NOMO-1 (cell line): Measurements from ENCODE around the gene SESTD1.
"Not testable (repeated sequence)": the region's sequence is repeated elsewhere in the genome, so short reads cannot be mapped to it uniquely, and the experiment has no call there.

Experiments
- DNase-seq, 2 experiments: peaks; one replicate each; lab custom pipeline; 2025; ENCODE audit not compliant: unreplicated experiment in 2 of 2; lab: John Stamatoyannopoulos, UW

The SESTD1 gene

GRCh38 chr2:179268277-179268925, 3.8 kb upstream of the SESTD1 start:
- DNase-seq = peak; percentile 41 to 43

GRCh38 chr2:179266271-179266670, 1.6 kb upstream of the SESTD1 start:
- no peak for DNase-seq

- peak in 1 of 2 experiments; percentile 79 for DNase-seq
These were observed 464 bp upstream of the SESTD1 start for GRCh38 chr2:179265082-179265510.

GRCh38 chr2:179263446-179264367, 925 bp downstream of the SESTD1 start:
- DNase-seq = peak in 1 of 2 experiments; percentile 20

GRCh38 chr2:179263015-179263414, 1.6 kb downstream of the SESTD1 start:
- no peak for DNase-seq

GRCh38 chr2:179262077-179262660, 2.5 kb downstream of the SESTD1 start:
- DNase-seq = no peak

GRCh38 chr2:179261151-179261825, 3.3 kb downstream of the SESTD1 start:
- DNase-seq = no peak

GRCh38 chr2:179260224-179260623, 4.4 kb downstream of the SESTD1 start:
- no peak for DNase-seq

- no peak for DNase-seq
These were observed 9.5 kb downstream of the SESTD1 start for GRCh38 chr2:179255129-179255528.

- DNase-seq = no peak
These were observed 11.4 kb downstream of the SESTD1 start for GRCh38 chr2:179253226-179253625.

GRCh38 chr2:179252423-179252822, 12.2 kb downstream of the SESTD1 start:
- peak in 1 of 2 experiments; percentile 21 for DNase-seq

- no peak for DNase-seq
These were observed 12.8 kb downstream of the SESTD1 start for GRCh38 chr2:179251870-179252269.

- no peak for DNase-seq
These were observed 13.7 kb downstream of the SESTD1 start for GRCh38 chr2:179250848-179251504.

GRCh38 chr2:179250095-179250494, 14.5 kb downstream of the SESTD1 start:
- no peak for DNase-seq

- DNase-seq = no peak
These were observed 16.6 kb downstream of the SESTD1 start for GRCh38 chr2:179248024-179248348.

GRCh38 chr2:179247318-179248023, 17.2 kb downstream of the SESTD1 start:
- DNase-seq = no peak

- not testable (repeated sequence) for DNase-seq
These were observed 18.8 kb downstream of the SESTD1 start for GRCh38 chr2:179245843-179246242.

- no peak for DNase-seq
These were observed 21.6 kb downstream of the SESTD1 start for GRCh38 chr2:179243046-179243445.

- no peak for DNase-seq
These were observed 23.9 kb downstream of the SESTD1 start for GRCh38 chr2:179240481-179241451.
